Stimulated activated CD8-positive, alpha-beta memory T cell treated with anti-CD3 and anti-CD28 coated beads, Interleukin-2, amount 100 ng/mL, for 48 hours (primary cell): ENCODE data around the gene ZNRF1.

Experiments
- DNase-seq, 2 donors: peaks; one replicate each; pipeline ENCODE4 v3.0.0-alpha.2; 2020; ENCODE audit warnings: low read depth in 2 of 2

Gene ZNRF1

DNA sequence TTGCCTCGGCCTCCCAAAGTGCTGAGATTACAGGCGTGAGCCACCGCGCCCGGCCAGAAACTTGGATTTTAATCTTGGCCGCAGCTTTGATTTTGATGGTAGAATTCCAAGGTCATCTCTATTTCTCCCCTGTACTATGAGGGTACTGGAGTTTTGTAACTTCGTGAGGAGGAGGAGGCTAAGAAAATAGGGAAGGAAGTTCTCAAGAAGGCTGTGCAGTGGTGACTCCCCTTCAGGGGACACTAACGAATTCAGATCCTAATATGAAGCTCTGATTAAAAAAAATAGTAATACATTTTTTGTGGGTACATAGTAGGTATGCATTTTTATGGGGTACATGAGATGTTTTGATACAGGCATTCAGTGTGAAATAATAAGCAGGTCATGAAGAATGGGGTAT lies 61.9 kb downstream of the ZNRF1 start:
- no peak for DNase-seq

DNA sequence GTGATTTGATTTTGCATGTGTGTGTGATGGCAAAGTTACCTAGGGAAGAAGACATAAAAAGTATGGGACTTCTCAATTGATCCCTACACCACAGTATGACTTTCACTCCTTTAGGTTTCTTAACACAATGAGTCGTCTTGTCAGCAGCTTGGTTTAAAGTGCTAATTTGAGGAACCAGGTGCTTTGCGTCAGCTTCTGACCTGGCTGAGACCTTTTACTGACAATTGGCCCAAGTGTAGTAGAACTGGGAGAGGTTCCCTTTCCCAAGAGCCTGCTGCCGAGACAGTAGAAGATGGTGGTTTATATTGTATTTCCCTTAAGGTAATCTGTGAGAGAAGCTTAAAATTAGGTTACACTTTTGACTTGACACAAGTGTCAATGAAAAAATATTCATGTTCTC lies 62.8 kb downstream of the ZNRF1 start:
- no peak for DNase-seq

DNA sequence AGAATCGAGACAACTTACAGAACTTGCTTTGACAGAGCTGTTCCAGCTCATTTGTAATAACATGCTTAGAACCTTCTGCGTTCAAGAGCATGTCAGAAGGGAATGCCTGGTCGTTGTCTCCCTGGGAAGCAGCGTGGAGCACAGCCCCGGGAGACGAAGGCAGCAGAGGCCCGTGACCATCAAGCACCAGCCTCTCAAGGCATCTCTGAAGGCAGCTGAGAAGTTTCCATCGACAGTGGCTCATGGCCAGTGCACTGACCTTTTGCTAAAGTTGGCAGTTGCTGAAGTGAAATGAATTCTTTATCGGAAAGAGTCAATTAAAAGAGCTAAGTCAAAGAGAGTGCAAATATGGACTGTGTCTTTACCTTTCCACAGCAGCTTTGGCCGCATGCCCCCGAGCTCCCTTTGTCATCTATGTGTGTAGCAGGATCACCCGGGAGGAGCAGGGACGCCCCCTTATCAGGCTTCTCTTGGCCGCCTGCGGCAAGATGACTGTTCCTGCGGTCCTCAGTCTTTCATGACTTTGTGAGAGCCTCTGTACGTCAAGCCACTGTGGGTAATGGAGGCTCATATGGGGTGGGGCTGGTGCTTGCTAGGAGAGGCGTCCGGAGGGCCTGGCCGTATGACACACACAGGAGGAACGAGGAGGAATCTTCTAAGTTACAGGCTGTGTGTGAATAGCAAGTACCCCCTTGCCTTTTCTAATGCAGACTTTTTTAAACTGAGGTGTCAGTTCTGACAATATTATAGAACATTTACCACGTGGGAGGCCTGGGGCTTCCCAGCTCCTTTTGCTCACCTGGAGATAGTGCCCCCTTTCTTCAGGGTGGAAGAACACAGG lies 63.5 kb downstream of the ZNRF1 start:
- no peak for DNase-seq

DNA sequence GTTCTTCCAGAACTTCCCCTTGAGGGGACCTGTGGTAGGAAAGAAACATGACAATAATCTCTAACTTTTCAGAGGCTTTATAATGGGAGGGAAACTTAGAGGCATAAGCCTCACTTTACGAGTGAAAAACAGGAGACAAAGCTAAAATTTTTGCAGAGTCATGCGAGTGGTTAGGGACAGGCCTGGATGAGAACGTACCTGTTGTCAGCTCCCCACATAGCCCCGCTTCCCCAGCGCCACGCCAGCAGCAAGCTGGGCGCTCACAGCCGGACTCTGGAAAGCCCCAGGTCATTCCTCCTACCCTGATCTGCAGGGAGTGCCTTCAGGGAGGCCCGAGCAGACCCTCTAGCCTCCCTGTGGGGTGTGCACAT lies 64.1 kb downstream of the ZNRF1 start:
- no peak for DNase-seq

DNA sequence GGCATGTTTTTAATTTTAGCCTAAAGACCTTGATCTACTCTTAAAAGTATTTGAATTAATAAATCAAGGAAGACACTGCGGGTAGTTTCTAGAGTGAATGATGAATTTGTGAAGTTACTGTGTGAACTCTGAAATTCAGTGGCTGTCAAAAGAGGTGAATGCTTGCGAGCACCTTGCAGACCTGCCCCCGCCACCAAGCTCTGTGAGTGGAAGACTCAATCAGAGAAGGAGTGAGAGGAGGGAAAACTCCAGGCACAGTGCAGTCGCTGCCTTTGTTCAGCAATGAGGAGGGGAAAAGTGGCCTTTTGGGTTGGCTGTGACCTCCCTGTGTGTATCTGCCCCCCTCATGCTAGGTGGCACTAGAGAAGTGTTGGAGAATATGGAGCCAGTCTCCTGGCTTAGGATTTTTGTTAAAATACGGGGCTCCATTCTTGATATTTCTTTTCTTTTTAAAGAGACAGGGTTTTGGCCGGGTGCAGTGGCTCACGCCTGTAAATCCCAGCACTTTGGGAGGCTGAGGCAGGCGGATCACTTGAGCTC lies 64.8 kb downstream of the ZNRF1 start:
- DNase-seq = no peak

DNA sequence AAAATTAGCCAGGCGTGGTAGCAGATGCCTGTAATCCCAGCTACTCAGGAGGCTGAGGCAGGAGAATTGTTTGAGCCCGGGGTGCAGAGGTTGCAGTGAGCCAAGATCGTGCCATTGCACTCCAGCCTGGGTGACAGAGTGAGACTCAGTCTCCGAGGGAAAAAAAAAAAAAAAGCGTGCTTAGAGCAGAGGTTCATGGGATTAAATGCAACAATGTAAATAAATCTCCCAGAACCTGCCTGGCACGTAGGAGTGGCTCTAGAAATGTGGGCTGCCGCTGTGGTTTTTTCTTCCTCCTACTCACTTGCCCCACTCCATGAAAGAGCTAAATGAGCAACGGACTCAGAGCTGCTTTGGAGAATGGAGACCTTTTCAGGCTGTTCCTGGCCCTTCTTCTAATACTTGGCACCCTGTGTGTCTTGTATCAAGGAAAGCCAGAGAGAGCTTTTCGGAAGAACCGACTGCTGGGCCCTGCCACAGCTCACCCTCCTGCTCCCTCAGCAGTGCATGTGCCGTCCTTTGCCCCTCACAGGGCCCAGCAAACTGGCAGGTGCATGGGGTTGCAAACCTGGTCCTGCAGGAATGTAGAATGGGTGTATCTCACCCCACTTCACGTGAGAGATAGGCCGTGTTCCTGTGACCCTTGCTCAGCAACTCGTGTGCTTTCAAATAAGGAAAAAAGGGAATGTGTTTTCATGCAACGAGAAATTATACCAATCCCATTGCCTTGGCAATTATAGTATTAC lies 65.8 kb downstream of the ZNRF1 start:
- no peak for DNase-seq

DNA sequence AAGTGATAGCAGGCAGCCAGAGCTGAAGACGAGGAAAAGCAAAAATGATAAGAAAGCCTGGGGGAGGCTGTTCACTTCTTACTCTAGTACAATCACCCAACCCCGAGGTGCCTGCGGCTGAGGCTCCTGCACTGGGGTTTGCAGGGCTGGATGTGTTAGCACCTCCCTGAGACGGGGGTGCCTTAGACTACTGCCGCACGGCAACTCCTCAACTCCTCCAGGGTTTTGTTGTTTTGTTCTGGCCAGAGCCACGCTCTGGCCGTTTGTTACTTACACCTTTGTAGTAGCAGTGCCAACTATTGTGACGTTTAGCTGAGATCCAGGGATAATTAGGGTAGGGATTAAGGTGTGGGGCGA lies 66.3 kb downstream of the ZNRF1 start:
- DNase-seq = peak; percentile 11 to 14

DNA sequence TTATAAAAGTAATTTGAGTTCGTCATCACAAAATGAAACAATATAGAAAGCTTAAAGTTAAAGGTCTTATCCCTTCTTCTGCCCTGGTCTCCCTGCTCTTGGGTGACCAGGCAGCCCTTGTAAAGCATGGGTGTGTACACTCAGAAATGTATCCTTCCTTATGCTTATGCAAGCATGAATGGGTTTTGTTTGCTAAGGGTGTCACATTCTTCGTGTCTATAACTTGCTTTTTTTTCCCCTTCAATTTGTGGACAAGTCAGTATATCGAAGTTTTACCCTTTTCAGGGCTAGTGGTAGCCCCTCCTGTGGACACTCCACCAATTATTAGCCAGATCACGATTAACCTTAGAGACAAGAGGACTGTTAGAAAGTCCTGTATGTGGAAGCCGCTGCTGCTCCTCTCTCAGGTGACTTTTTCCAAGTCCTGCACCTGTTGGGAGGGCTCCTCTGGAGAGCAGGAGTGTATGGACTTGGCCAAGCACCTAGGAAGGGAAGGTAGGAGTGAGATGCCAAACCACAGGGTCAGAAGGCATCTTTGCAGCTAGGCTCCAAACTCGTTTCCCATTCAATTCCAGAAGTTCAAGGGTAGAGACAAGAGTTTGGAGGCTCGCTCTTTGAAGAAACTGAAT lies 66.8 kb downstream of the ZNRF1 start:
- DNase-seq = no peak

DNA sequence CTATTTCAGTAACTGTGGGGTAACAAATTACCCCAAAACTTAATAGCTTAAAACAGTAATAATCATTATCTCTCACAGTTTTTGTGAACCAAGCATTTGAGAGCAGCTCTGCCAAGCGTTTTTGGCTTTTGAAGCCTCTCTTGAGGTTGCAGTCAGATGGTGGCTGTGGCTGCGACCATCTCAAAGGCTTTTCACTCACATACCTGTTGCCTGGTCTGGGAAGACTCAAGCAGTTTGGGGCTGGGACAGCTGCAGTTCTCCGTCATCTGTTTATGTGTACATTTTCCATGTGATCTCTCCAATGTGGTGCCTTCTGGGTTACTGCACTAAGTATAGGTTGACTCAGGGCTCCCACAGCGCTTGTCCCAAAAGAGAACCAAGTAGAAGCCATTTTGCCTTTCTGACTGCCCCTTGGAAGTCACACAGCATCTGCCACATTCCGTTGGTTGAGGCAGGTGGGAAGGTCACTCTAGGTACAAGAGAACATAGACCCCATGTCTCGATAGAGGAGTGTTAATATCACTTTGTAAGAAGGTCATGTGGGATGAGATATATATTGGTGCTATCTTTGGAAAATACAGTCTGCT lies 68.1 kb downstream of the ZNRF1 start:
- no peak for DNase-seq

DNA sequence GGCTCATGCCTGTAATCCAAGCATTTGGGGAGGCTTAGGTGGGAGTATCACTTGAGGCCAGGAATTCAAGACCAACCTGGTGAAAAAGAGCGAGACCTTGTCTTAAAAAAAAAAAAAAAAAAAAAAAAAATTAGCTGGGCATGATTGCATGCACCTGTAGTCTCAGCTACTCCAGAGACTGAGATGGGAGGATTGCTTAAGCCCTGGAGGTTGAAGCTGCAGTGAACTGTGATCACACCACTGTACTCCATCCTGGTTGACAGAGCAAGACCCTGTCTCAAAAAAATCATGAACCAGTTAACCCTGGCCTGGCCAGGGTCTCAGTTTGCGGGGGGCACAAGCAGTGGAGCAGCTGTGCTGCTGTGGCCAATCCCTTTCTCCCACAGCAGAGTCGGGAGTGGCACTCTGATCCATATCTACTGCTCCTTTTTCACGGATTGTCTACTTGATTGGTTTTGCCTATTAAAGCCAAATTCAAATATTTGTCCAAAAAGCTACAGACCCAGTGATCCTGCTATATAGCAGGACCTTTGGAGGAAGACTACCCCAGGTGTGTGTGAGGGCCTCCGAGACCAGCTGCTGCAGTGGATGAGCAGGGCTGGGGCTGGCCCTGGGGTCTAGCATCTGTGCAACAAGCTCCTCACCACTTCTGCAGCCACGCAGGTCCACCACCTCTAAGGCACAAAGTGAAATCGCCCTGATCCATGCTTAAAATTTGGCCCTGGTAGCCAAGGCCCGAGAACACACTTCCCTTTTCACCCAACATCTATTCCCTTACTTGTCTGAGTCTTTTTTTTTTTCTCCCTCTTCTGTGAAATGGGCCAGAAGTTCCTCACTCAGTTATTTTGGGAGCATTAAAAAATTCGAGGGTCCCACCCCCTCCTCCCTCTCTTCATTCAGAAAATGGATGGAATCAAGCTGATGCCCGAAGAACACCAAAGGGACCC lies 69.5 kb downstream of the ZNRF1 start:
- no peak for DNase-seq

DNA sequence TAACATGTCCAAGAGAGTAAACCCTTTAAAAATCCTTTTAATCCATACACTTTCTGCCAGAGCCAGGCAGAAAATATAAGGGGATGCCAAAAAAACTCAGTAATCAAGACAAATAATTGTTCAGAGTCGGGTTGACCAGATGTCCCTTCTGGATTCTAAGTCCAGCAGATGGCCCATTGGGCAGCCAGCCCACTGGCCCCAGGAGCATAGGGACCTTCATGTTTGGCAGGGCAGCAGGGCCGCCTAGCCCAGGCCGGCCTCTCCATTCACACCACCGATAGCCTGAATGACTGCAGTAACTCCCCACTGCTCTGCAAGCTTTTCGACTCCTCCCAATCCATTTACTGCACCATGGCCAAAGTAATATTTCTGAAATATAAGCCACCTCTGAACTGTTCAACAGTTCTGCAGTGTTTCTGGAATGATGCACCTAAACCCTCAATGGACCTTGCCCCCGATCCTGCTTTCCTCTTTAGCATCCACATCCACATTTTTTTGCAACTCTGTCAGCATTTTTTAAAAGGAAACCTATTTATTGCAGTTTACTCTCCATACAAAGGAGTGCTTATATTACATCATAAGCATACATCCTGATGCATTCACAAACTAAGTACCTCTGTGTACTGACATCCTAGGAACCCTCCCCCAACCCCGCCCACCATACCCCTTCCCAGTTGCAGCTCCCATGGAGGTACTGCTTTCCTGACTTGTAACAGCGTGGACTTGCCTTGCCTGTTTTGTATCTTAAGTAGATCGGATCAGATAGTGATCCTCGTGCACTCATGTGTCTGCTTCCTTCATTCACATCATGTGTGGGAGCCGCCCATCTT lies 71.4 kb downstream of the ZNRF1 start:
- DNase-seq = no peak

DNA sequence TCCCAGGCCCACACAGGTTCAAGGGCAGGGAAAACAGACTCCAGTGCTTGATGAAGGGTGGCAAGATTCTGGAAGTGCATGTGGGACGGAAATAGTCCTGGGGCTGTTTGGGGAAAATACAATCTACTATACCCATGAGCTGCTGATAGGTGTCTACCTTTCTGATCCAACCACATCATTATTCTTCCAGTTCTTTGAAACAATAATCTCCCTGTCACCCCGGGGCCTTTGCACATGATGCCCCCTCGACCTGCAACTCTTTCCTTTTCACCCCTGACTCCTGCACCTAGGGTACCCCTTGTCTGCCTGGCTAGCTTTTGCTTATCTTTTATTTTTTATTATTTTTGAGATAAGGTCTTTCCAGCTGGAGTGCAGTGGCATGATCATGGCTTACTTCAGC lies 72.8 kb downstream of the ZNRF1 start:
- DNase-seq = no peak

DNA sequence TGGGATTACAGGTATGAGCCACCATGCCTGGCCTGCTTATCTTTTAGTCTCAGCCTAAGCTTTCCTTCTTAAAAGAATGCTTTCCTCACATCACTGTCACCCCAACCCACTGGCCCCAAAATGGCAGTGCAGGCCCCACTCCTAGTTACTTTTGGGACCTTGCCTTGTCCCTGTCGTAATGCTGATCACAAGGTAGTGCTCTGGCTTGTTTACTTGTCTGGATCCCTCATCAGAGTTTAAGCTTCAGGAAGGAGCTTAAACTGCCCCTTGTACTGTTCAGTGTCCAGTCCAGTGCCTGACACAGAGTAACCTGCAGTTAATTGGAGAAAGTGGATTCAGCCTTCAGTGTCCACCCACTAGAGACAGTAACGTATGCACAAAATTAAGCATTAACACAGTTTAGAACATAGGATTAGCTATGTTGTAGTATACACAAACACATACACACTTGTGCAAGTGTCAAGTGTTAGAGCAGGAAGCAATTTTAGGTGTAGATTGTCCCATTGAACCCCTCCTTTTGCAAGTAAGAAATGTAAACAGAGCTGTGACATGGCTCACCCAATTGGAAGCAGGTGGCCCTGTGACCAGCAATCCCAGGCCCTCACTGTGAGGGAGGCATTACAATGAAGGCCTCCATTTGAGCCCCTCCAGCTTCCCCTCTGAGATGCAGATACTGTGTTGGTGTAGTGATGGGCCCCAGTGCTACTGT lies 73.6 kb downstream of the ZNRF1 start:
- DNase-seq = no peak

DNA sequence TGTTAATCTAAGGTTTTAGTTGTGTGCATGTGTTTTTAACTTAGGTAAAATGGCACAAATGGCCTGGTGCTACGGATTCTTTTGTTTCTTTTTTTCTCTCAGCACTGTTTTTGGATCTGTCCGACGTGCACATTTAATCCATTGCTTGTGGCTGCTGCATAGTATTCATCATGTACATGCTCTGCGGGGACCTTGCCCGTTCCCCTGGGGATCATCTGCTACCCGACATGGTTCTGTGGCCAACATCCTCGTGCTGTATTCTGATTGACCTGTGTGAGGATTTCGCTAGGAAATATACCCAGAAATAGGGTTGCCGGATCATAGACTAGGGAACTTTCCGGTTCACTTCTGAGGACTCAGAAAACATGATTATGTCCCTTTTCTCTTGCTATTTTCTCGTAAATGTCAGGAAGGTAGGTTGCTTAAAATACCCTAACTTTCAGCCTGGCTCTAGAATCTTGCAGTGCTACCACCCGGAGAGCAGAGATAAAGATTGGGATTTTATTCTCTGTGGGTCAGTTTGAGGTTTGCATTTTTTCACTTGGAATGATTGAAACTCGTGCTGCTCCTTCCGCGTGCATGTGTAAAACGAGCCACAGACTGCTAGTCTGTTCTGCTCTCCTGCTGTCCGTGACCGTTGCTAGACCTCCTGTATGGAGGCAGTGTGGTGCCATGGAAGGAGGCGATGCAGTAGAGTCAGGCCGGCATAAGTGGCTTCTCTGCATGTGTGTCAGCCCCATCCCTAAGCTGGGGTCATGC lies 74.9 kb downstream of the ZNRF1 start:
- no peak for DNase-seq

DNA sequence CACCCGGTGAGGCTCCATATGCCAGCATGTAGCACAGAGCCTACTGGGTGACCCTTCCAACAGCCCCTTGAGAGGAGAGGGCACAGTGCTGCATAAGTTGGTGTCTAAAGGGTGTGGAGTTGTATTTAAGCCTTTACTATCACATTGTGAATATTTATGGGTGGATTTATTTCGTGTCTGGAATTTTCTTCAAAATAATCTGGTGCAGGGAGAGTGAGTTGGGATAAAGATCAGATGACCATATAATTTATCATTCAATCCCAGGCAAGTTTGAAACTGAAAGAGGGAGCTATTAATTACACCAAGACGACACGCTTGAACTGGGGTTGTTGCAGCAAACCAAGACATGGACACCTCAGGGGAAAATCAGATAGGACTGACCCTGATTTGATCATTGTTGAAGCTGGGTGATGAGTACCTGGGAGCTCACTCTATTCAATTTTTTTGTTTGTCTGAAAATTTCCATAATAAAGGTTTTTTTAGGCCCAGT lies 75.5 kb downstream of the ZNRF1 start:
- DNase-seq = no peak

DNA sequence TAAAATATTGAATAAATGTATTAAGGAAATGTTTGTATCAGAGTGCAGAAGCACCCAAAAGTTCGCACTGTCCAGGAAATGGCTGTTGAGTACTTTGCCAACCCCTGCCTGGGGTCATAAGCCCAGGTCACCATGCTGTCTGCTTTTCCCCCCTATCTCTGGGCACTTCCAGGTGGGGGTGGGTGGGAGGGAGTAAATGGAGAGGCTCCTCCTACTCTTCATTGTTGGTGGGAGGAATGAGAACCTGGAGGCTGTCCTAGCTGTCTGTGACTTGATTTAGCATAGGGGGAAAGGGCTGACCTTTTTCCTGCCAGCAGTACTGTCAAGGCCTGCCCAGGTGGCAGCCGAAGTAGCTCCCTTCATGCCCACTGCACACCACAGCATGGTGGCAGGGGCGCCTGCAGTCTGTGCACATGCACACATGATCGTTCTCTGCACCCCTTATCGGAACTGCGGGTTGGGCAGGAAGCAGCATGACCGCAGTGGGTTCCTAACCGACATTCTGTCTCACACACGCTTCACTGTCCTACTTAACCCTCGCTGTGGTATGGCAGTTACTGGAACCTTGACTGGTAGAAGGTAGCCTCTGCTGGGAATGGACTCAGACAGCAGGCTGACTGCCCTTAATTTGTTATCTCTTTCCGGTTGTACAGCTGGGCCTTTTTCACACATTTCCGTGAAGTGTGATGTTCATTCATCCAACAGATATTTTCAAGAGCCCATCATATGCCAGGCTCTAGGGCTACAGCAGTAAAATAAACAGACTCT lies 76.3 kb downstream of the ZNRF1 start:
- DNase-seq = peak; percentile 54 to 65

DNA sequence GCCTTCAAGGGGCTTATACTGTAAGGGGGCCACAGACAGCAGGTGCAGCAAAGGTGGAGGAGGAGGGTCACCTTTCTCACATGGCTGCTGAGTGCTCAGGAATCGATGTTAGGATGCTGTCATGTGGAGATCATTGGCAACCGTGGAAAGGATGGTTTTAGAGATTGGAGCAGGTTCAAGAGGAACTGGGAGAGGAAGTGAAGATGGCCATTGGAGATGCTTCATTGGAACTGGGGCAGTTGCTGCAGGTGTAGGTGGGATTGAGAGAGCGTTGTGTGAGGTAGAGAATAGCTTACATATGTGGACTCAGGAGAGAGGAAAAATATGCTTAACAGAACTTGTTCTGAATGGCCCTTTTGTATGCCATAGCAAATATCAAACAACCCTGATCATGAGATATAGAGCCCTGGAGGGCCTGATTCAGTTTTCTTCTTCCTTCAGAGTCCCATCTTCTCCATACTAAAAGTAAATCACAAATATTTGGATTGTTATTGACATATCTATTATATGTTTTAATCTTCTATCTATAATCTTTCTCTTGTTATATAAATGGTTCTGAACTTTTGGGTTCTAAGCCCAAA lies 77.0 kb downstream of the ZNRF1 start:
- no peak for DNase-seq

DNA sequence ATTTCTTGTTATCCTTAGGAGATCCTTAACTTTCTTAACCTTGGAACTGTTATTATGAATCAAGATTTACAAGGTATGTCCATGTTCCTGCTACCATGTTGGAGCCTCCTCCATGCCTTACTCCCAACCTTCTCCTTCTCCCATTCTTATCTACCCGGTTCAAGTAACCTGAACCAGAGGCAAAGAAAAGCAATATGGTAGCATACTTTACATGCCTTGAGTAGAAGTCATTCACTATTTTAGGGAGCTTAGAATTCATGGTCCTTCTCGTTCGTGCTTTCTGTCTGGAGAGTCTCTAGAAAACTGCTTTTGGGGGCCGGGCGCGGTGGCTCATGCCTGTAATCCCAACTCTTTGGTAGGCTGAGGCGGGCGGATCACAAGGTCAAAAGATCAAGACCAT lies 80.1 kb downstream of the ZNRF1 start:
- DNase-seq = no peak
